Progenitor cell of endocrine pancreas (in vitro differentiated cells): ENCODE measurements around the gene CAND2. TPM values are rescaled to one million over a fixed set of nuclear protein-coding genes. Genes with fewer than 3 reads are reported as not detected.

ENCODE experiments used
- DNase-seq: peaks from one replicate; pipeline ENCODE4 v3.0.0; 2021; ENCODE audit warnings: low spot score; ENCODE audit not compliant: unreplicated experiment
- H3K27ac Mint-ChIP-seq: 2 replicates; pipeline ENCODE4 v1.8.0; 2021; ENCODE audit warnings: mild to moderate bottlenecking, moderate library complexity, mixed read lengths
- H3K27me3 Mint-ChIP-seq: 2 replicates; pipeline ENCODE4 v1.8.0; 2021; ENCODE audit warnings: mixed read lengths
- H3K36me3 Mint-ChIP-seq: 2 replicates; pipeline ENCODE4 v1.8.0; 2022; ENCODE audit warnings: mixed read lengths; ENCODE audit not compliant: insufficient read depth
- H3K4me1 Mint-ChIP-seq: 2 replicates; pipeline ENCODE4 v1.8.0; 2021; ENCODE audit warnings: low read depth, mixed read lengths
- H3K4me3 Mint-ChIP-seq: 2 replicates; pipeline ENCODE4 v1.8.0; 2021; ENCODE audit warnings: low read depth, mild to moderate bottlenecking, moderate library complexity, mixed read lengths
- H3K9me3 Mint-ChIP-seq: 2 replicates; pipeline ENCODE4 v1.8.0; 2021; ENCODE audit warnings: low read depth, mixed read lengths
- CTCF ChIP-seq: fragments of 200-600 bp; sonication (generic); IDR thresholded peaks from one replicate; pipeline ENCODE4 v1.5.0; 2021; ENCODE audit warnings: antibody characterized with exemption, mild to moderate bottlenecking; ENCODE audit not compliant: unreplicated experiment
- total RNA-seq: library from RNA; stranded (reverse); gene quantifications from 2 replicates; pipeline ENCODE4 v1.2.1, GENCODE V29; 2021

CAND2 gene
- total RNA-seq, 1 donor from 2014 or later, result 11.0 TPM

GRCh38 chr3:12791430-12791829, 5.0 kb upstream of the CAND2 start:
- Mint-ChIP-seq H3K4me1 (no peaks in the 10 kb centered on the region), H3K27me3 (peaks cover 6% of the 10 kb centered on the region), H3K9me3 (no peaks in the 10 kb centered on the region), H3K27ac (no peak overlapping the region), H3K36me3 (no peaks in the 10 kb centered on the region), H3K4me3 (no peak overlapping the region)
- no peak for DNase-seq
- no peak for TF ChIP-seq CTCF

- no peak overlapping the region for H3K27ac Mint-ChIP-seq
Observed at GRCh38 chr3:12793701-12794100, 2.8 kb upstream of the CAND2 start.

GRCh38 chr3:12797124-12797891, 828 bp downstream of the CAND2 start:
- H3K4me3 Mint-ChIP-seq, result peak overlapping the region; percentile 83
- DNase-seq, result no peak
- no peaks in the 10 kb centered on the region for H3K4me1 Mint-ChIP-seq
- peak overlapping the region; percentile 59 for H3K27ac Mint-ChIP-seq
- TF ChIP-seq CTCF, result no peak
- no peaks in the 10 kb centered on the region for H3K9me3 Mint-ChIP-seq
- no peaks in the 10 kb centered on the region for H3K36me3 Mint-ChIP-seq
- H3K27me3 Mint-ChIP-seq, result peaks cover 4% of the 10 kb centered on the region

More at GRCh38 chr3:12793701-12794100, 2.8 kb upstream of the CAND2 start:
- Mint-ChIP-seq H3K36me3 (no peaks in the 10 kb centered on the region), H3K4me1 (no peaks in the 10 kb centered on the region), H3K9me3 (no peaks in the 10 kb centered on the region), H3K4me3 (no peak overlapping the region), H3K27me3 (peaks cover 4% of the 10 kb centered on the region)
- TF ChIP-seq CTCF, result no peak
- no peak for DNase-seq

- Mint-ChIP-seq H3K27me3 (peaks cover 4% of the 10 kb centered on the region), H3K4me1 (no peaks in the 10 kb centered on the region), H3K27ac (peak overlapping the region; percentile 51), H3K4me3 (peak overlapping the region; percentile 83), H3K36me3 (no peaks in the 10 kb centered on the region), H3K9me3 (no peaks in the 10 kb centered on the region)
- DNase-seq, result no peak
- no peak for TF ChIP-seq CTCF
Observed at GRCh38 chr3:12797892-12798558, 1.5 kb downstream of the CAND2 start.

- Mint-ChIP-seq H3K4me1 (no peaks in the 10 kb centered on the region), H3K36me3 (no peaks in the 10 kb centered on the region), H3K27me3 (peaks cover 4% of the 10 kb centered on the region), H3K27ac (peak overlapping the region; percentile 51), H3K9me3 (no peaks in the 10 kb centered on the region), H3K4me3 (peak overlapping the region; percentile 18)
- no peak for TF ChIP-seq CTCF
- no peak for DNase-seq
Observed at GRCh38 chr3:12798559-12799179, 2.2 kb downstream of the CAND2 start.
